ENCODE results near the gene ACVR2A. TPM values are rescaled to one million over a fixed set of nuclear protein-coding genes. Genes with fewer than 3 reads are reported as not detected.
A peak's percentile ranks its signal among the peaks of the same experiment; 100 is the strongest.

The ACVR2A gene
- 14.6 TPM for total RNA-seq (2013)
- polyA plus RNA-seq (10 to 100 TPM in 1 of 3 donors, 1 to 10 TPM in 2; 2.6 to 10.5 (median 3.7) TPM), polyA minus RNA-seq (4.3 and 6.1 TPM in 2 replicates), total RNA-seq (13.0 to 148 (median 36.4) reads per million in 11 experiments)

GRCh38 chr2:147844697-147845410 lies at the start of gene ACVR2A:
ACVR2A (plus strand) TSS chr2:147845029; CDS start chr2:147845153, 124 bp downstream.
- no peaks in the 10 kb centered on the region for H3K36me3 ChIP-seq (replicated peaks in 1 of 2; ENCODE audit: control insufficient read depth in 1 of 2, insufficient read depth in 2 of 2, low read length in 2 of 2)
- no peak for TF ChIP-seq CTCF (IDR thresholded peaks at IDR 0.05)
- peaks cover 57 to 75% (median 58%) of the 10 kb centered on the region in 3 donors for H3K27me3 Mint-ChIP-seq (ENCODE audit: low read depth in 3 of 3)
- H2AFZ ChIP-seq (ENCODE audit: insufficient read depth, low read depth, low read length, poor library complexity, severe bottlenecking): peak within 1 kb of the TSS; percentile 87
- H3K9me3 Mint-ChIP-seq: peaks cover 0 to 10% (median 5%) of the 10 kb centered on the region in 7 donors
- H4K20me1 ChIP-seq (ENCODE audit: insufficient read depth, low read length): peaks cover 46% of the 10 kb centered on the region
- peak within 1 kb of the TSS; percentile 87 for H3K4me2 ChIP-seq (replicated peaks; ENCODE audit: extremely low read depth, low read length, poor library complexity, severe bottlenecking)
- H3K4me1 ChIP-seq (ENCODE audit: control insufficient read depth in 1 of 2, insufficient read depth in 2 of 2, low read length in 2 of 2): peaks cover 26 to 33% of the 10 kb centered on the region in 2 donors
- H3K36me3 Mint-ChIP-seq: no peaks in the 10 kb centered on the region
- intact Hi-C loops (cut with micrococcal nuclease): loop anchor here (5.0 to 10.0 kb wide), 2 partner anchors 213 to 280 kb away; no protein-coding TSS in a partner anchor
- peak within 1 kb of the TSS; percentile 91 to 98 for H3K4me3 Mint-ChIP-seq
- H3K27ac Mint-ChIP-seq: peak within 1 kb of the TSS; percentile 89 to 95 (median 92)
- H3K4me1 Mint-ChIP-seq: peaks cover 39% of the 10 kb centered on the region
- H3K27ac ChIP-seq (ENCODE audit: low read depth in 1 of 2, low read length in 2 of 2): peak within 1 kb of the TSS; percentile 77 to 83
- DNase-seq: peak in 1 of 3 donors; percentile 18
- peak within 1 kb of the TSS; percentile 59 to 83 (median 74) for H3K4me3 ChIP-seq (replicated peaks in 1 of 3; ENCODE audit: low read depth in 2 of 3, low read length in 3 of 3)
- peaks cover 62 to 66% of the 10 kb centered on the region in 2 donors for H3K27me3 ChIP-seq (ENCODE audit: control insufficient read depth in 2 of 2, insufficient read depth in 2 of 2, low read length in 2 of 2)
- peak within 1 kb of the TSS; percentile 75 for H3K9ac ChIP-seq (ENCODE audit: insufficient read depth, low read length, poor library complexity, severe bottlenecking)
- H3K9me3 ChIP-seq (replicated peaks in 1 of 2; ENCODE audit: control insufficient read depth in 1 of 2, insufficient read depth in 1 of 2, low read length in 2 of 2): peaks cover 0 to 8% of the 10 kb centered on the region in 2 donors
- WGBS (ENCODE audit: insufficient coverage): 0% methylated on average over 20 of the region's 51 CpGs
- peaks cover 12% of the 10 kb centered on the region for H3K79me2 ChIP-seq (ENCODE audit: insufficient read depth, low read length)

- peaks cover 1% of the 10 kb centered on the region for H3K4me1 Mint-ChIP-seq
- no peak overlapping the region for H3K9ac ChIP-seq (ENCODE audit: insufficient read depth, low read length, poor library complexity, severe bottlenecking)
- H3K36me3 ChIP-seq (replicated peaks in 1 of 2; ENCODE audit: control insufficient read depth in 1 of 2, insufficient read depth in 2 of 2, low read length in 2 of 2): no peaks in the 10 kb centered on the region
- no peaks in the 10 kb centered on the region for H3K27me3 ChIP-seq (ENCODE audit: control insufficient read depth in 2 of 2, insufficient read depth in 2 of 2, low read length in 2 of 2)
- H3K27me3 Mint-ChIP-seq (ENCODE audit: low read depth in 3 of 3): peaks cover 0 to 2% (median 0%) of the 10 kb centered on the region in 3 donors
- H3K4me3 Mint-ChIP-seq: no peak overlapping the region
- no peak overlapping the region for H3K27ac Mint-ChIP-seq
- no peak overlapping the region for H3K4me3 ChIP-seq (replicated peaks in 1 of 3; ENCODE audit: low read depth in 2 of 3, low read length in 3 of 3)
- no peak overlapping the region for H3K27ac ChIP-seq (ENCODE audit: low read depth in 1 of 2, low read length in 2 of 2)
- no peaks in the 10 kb centered on the region for H3K79me2 ChIP-seq (ENCODE audit: insufficient read depth, low read length)
- no peaks in the 10 kb centered on the region for H4K20me1 ChIP-seq (ENCODE audit: insufficient read depth, low read length)
- 57% methylated on average over 1 of the region's 2 CpGs for WGBS (ENCODE audit: insufficient coverage)
- H3K9me3 ChIP-seq (replicated peaks in 1 of 2; ENCODE audit: control insufficient read depth in 1 of 2, insufficient read depth in 1 of 2, low read length in 2 of 2): no peaks in the 10 kb centered on the region
- no peaks in the 10 kb centered on the region for H3K4me1 ChIP-seq (ENCODE audit: control insufficient read depth in 1 of 2, insufficient read depth in 2 of 2, low read length in 2 of 2)
- TF ChIP-seq CTCF (IDR thresholded peaks at IDR 0.05): no peak
- no peaks in the 10 kb centered on the region for H3K9me3 Mint-ChIP-seq
- no peaks in the 10 kb centered on the region for H3K36me3 Mint-ChIP-seq
- no peak for DNase-seq
- no peak overlapping the region for H2AFZ ChIP-seq (ENCODE audit: insufficient read depth, low read depth, low read length, poor library complexity, severe bottlenecking)
- H3K4me2 ChIP-seq (replicated peaks; ENCODE audit: extremely low read depth, low read length, poor library complexity, severe bottlenecking): no peak overlapping the region
- intact Hi-C loops (cut with micrococcal nuclease): no loop called here
Measured at GRCh38 chr2:147800316-147800715, 44.5 kb upstream of the ACVR2A start.
